SK-N-SH treated with all-trans-retinoic acid at 6 μM for 48 hours (cell line): ENCODE data around the gene SERPINA12.

Experiments
- BACH2 ChIP-seq: fragments of 250-450 bp; sonication (Bioruptor Pico); IDR thresholded peaks from 2 replicates; pipeline ENCODE4 v1.9.0; 2021; ENCODE audit warnings: mild to moderate bottlenecking, borderline replicate concordance
- CSDC2 ChIP-seq: fragments of 250-450 bp; sonication (Bioruptor Pico); IDR thresholded peaks from 2 replicates; pipeline ENCODE4 v1.5.0; 2020; ENCODE audit warnings: mild to moderate bottlenecking, moderate library complexity
- ISL1 ChIP-seq: fragments of 250-450 bp; sonication (Bioruptor Pico); IDR thresholded peaks from 2 replicates; pipeline ENCODE4 v2.1.2; 2022; ENCODE audit warnings: mild to moderate bottlenecking, moderate library complexity
- RARB ChIP-seq: fragments of 250-450 bp; sonication (Bioruptor Pico); IDR thresholded peaks from 2 replicates; pipeline ENCODE4 v1.8.0; 2021; ENCODE audit warnings: mild to moderate bottlenecking, moderate library complexity
- SNAI2 ChIP-seq: fragments of 250-450 bp; sonication (Bioruptor Pico); IDR thresholded peaks from 2 replicates; pipeline ENCODE4 v1.5.0; 2020; ENCODE audit warnings: mild to moderate bottlenecking, moderate library complexity
- TCF4 ChIP-seq: fragments of 250-450 bp; sonication (Bioruptor Pico); IDR thresholded peaks from 2 replicates; pipeline ENCODE4 v1.8.0; 2021; ENCODE audit warnings: mild to moderate bottlenecking, moderate library complexity, borderline replicate concordance
- TOX ChIP-seq: fragments of 250-450 bp; sonication (Bioruptor Pico); IDR thresholded peaks from 2 replicates; pipeline ENCODE4 v1.8.0; 2021; ENCODE audit warnings: mild to moderate bottlenecking, moderate library complexity, borderline replicate concordance
- ZC3H10 ChIP-seq: fragments of 250-450 bp; sonication (Bioruptor Pico); IDR thresholded peaks from 2 replicates; pipeline ENCODE4 v1.5.1; 2021; ENCODE audit warnings: mild to moderate bottlenecking, moderate library complexity
- ZFP3 ChIP-seq: fragments of 250-450 bp; sonication (Bioruptor Pico); IDR thresholded peaks from 2 replicates; pipeline ENCODE4 v1.5.0; 2020; ENCODE audit warnings: mild to moderate bottlenecking, moderate library complexity
- ZFP30 ChIP-seq: fragments of 450-650 bp; formaldehyde crosslinking; IDR thresholded peaks from 2 replicates; pipeline ENCODE4 v1.5.0; 2022; ENCODE audit warnings: mild to moderate bottlenecking, moderate library complexity
- ZNF70 ChIP-seq: fragments of 450-650 bp; formaldehyde crosslinking; IDR thresholded peaks from 2 replicates; pipeline ENCODE4 v1.5.0; 2020; ENCODE audit warnings: mild to moderate bottlenecking, moderate library complexity
- ZNF8 ChIP-seq: fragments of 450-650 bp; formaldehyde crosslinking; IDR thresholded peaks from 2 replicates; pipeline ENCODE4 v1.5.0; 2020; ENCODE audit warnings: mild to moderate bottlenecking, moderate library complexity
- TF ChIP-seq, protein P1 (sequence below): fragments of 250-450 bp; sonication (Bioruptor Pico); IDR thresholded peaks from 2 replicates; pipeline ENCODE4 v1.5.1; 2020; ENCODE audit warnings: low read depth, mild to moderate bottlenecking, moderate library complexity
- TF ChIP-seq, protein P2 (sequence below): fragments of 250-450 bp; sonication (Bioruptor Pico); IDR thresholded peaks from 2 replicates; pipeline ENCODE4 v1.8.0; 2020; ENCODE audit warnings: mild to moderate bottlenecking, moderate library complexity, borderline replicate concordance

DNA sequence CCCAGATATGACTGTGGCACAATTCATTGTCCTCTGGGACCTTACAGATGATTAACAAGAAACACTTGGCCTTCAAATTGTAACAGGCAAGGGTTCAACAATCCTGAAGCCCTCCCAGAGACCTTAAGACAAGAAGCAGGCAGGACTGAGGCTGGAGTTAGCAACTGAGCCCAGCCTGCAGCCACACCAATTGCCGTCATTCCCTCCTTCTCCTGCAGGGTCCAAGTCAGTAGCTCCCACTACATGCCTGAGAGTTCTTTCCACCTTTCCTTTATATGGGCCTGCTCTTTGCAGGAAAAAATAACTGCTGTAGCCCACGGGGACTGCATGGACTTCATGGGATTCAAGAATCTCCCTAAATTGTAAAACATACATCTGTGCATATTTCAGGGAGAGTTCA is 49.6 kb upstream of the SERPINA12 start:
- TF ChIP-seq ZC3H10: no peak
- no peak for TF ChIP-seq CSDC2 (CRISPR knock-in tag)
- TF ChIP-seq BACH2 (CRISPR knock-in tag): no peak
- no peak for TF ChIP-seq ZNF70 (CRISPR knock-in tag)
- no peak for TF ChIP-seq ZFP3
- no peak for TF ChIP-seq SNAI2 (CRISPR knock-in tag)
- no peak for TF ChIP-seq ZFP30
- no peak for TF ChIP-seq RARB
- no peak for TF ChIP-seq ISL1 (CRISPR knock-in tag)
- TF ChIP-seq, protein P1, sequence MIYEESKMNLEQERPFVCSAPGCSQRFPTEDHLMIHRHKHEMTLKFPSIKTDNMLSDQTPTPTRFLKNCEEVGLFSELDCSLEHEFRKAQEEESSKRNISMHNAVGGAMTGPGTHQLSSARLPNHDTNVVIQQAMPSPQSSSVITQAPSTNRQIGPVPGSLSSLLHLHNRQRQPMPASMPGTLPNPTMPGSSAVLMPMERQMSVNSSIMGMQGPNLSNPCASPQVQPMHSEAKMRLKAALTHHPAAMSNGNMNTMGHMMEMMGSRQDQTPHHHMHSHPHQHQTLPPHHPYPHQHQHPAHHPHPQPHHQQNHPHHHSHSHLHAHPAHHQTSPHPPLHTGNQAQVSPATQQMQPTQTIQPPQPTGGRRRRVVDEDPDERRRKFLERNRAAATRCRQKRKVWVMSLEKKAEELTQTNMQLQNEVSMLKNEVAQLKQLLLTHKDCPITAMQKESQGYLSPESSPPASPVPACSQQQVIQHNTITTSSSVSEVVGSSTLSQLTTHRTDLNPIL (CRISPR knock-in tag): no peak
- TF ChIP-seq TCF4 (CRISPR knock-in tag): no peak
- no peak for TF ChIP-seq ZNF8
- TF ChIP-seq, protein P2, sequence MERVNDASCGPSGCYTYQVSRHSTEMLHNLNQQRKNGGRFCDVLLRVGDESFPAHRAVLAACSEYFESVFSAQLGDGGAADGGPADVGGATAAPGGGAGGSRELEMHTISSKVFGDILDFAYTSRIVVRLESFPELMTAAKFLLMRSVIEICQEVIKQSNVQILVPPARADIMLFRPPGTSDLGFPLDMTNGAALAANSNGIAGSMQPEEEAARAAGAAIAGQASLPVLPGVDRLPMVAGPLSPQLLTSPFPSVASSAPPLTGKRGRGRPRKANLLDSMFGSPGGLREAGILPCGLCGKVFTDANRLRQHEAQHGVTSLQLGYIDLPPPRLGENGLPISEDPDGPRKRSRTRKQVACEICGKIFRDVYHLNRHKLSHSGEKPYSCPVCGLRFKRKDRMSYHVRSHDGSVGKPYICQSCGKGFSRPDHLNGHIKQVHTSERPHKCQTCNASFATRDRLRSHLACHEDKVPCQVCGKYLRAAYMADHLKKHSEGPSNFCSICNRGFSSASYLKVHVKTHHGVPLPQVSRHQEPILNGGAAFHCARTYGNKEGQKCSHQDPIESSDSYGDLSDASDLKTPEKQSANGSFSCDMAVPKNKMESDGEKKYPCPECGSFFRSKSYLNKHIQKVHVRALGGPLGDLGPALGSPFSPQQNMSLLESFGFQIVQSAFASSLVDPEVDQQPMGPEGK (CRISPR knock-in tag): no peak
- TF ChIP-seq TOX (CRISPR knock-in tag): no peak
